Tibial artery (tissue), 4 donors: ENCODE data around the gene STAT4.

Source experiments
- DNase-seq, 2 donors: peaks; one replicate each; pipeline ENCODE4 v3.0.0-alpha.2; 2019
- H3K27ac ChIP-seq, 2 donors: fragments of 200-600 bp; sonication (generic) in 1 of 2; 1 replicate in 1 of 2; 2 replicates in 1 of 2; pipeline ENCODE4 v1.5.1; 2018 to 2019; ENCODE audit warnings: mild to moderate bottlenecking in 1 of 2
- H3K27me3 ChIP-seq, 2 donors: fragments of 200-600 bp; sonication (generic) in 1 of 2; one replicate each; pipeline versions ENCODE4 v1.5.1 to v1.6.0; 2016 to 2019
- H3K36me3 ChIP-seq, 3 donors: fragments of 200-600 bp; sonication (generic) in 2 of 3; one replicate each; pipeline ENCODE4 v1.5.1; 2016 to 2019; ENCODE audit warnings: mild to moderate bottlenecking in 2 of 3
- H3K4me1 ChIP-seq, 4 donors: fragments of 200-600 bp; sonication (generic) in 2 of 4; 1 replicate in 3 of 4; 2 replicates in 1 of 4; pipeline ENCODE4 v1.5.1; 2016 to 2019
- H3K4me3 ChIP-seq, 2 donors: fragments of 200-600 bp; sonication (generic) in 1 of 2; 1 replicate in 1 of 2; 2 replicates in 1 of 2; pipeline ENCODE4 v1.5.1; 2018 to 2019; ENCODE audit warnings: mild to moderate bottlenecking in 2 of 2
- H3K9me3 ChIP-seq, 3 donors: fragments of 200-600 bp; sonication (generic) in 1 of 3; one replicate each; pipeline ENCODE4 v1.5.1; 2016 to 2019
- CTCF ChIP-seq, 2 experiments: fragments of 200-600 bp in 1 of 2; fragments of 450-650 bp in 1 of 2; IDR thresholded peaks; one replicate each; pipeline ENCODE4 v1.5.1; 2017 to 2019; ENCODE audit warnings: antibody characterized with exemption in 2 of 2, mild to moderate bottlenecking in 1 of 2, moderate library complexity in 1 of 2
- intact Hi-C: fragments of 100-400 bp; cut with DNase I; formaldehyde crosslinking; loops from one replicate; pipeline ENCODE4 v1.15.0; 2023; ENCODE audit warnings: low total_unique reads

STAT4 gene

GRCh38 chr2:190986221-190986953 lies 164.4 kb downstream of the STAT4 start:
- Histone ChIP-seq H3K4me3 (no peak overlapping the region), H3K9me3 (no peaks in the 10 kb centered on the region), H3K27ac (no peak overlapping the region), H3K27me3 (no peaks in the 10 kb centered on the region), H3K4me1 (no peaks in the 10 kb centered on the region), H3K36me3 (peaks cover 84 to 100% (median 93%) of the 10 kb centered on the region in 3 donors)
- no peak for DNase-seq
- no peak for TF ChIP-seq CTCF (IDR thresholded peaks at IDR 0.05)
- intact Hi-C loops = no loop called here

GRCh38 chr2:190984595-190984994 lies 166.2 kb downstream of the STAT4 start:
- Histone ChIP-seq H3K4me3 (no peak overlapping the region), H3K9me3 (no peaks in the 10 kb centered on the region), H3K4me1 (peaks cover 0 to 9% (median 0%) of the 10 kb centered on the region in 4 donors), H3K27ac (no peak overlapping the region), H3K36me3 (peaks cover 72 to 98% (median 92%) of the 10 kb centered on the region in 3 donors), H3K27me3 (no peaks in the 10 kb centered on the region)
- TF ChIP-seq CTCF (IDR thresholded peaks at IDR 0.05) = no peak
- no peak for DNase-seq
- intact Hi-C loops = no loop called here

GRCh38 chr2:190982262-190983034 lies 168.3 kb downstream of the STAT4 start:
- H3K27ac ChIP-seq = no peak overlapping the region
- DNase-seq = no peak
- no peak for TF ChIP-seq CTCF (IDR thresholded peaks at IDR 0.05)
- H3K4me3 ChIP-seq = no peak overlapping the region
- peaks cover 64 to 97% (median 90%) of the 10 kb centered on the region in 3 donors for H3K36me3 ChIP-seq
- H3K9me3 ChIP-seq = no peaks in the 10 kb centered on the region
- intact Hi-C loops = no loop called here
- peaks cover 0 to 9% (median 0%) of the 10 kb centered on the region in 4 donors for H3K4me1 ChIP-seq
- H3K27me3 ChIP-seq = no peaks in the 10 kb centered on the region

GRCh38 chr2:190981733-190982132 lies 169.1 kb downstream of the STAT4 start:
- DNase-seq = no peak
- peaks cover 63 to 97% (median 93%) of the 10 kb centered on the region in 3 donors for H3K36me3 ChIP-seq
- no peak overlapping the region for H3K27ac ChIP-seq
- TF ChIP-seq CTCF (IDR thresholded peaks at IDR 0.05) = no peak
- intact Hi-C loops = no loop called here
- H3K4me1 ChIP-seq = peaks cover 0 to 9% (median 0%) of the 10 kb centered on the region in 4 donors
- no peaks in the 10 kb centered on the region for H3K9me3 ChIP-seq
- no peaks in the 10 kb centered on the region for H3K27me3 ChIP-seq
- no peak overlapping the region for H3K4me3 ChIP-seq

GRCh38 chr2:190981333-190981732 lies 169.5 kb downstream of the STAT4 start:
- DNase-seq = no peak
- Histone ChIP-seq H3K27me3 (no peaks in the 10 kb centered on the region), H3K4me1 (peaks cover 0 to 9% (median 0%) of the 10 kb centered on the region in 4 donors), H3K36me3 (peaks cover 63 to 97% (median 94%) of the 10 kb centered on the region in 3 donors), H3K4me3 (no peak overlapping the region), H3K9me3 (no peaks in the 10 kb centered on the region), H3K27ac (no peak overlapping the region)
- TF ChIP-seq CTCF (IDR thresholded peaks at IDR 0.05) = no peak
- intact Hi-C loops = no loop called here
